ENCODE data around the gene DPYSL3. TPM values are rescaled to one million over a fixed set of nuclear protein-coding genes. Genes with fewer than 3 reads are reported as not detected.

DPYSL3 gene
- total RNA-seq, 8 experiments from 2014 or later, result 131 to 708 (median 333) TPM

DNA sequence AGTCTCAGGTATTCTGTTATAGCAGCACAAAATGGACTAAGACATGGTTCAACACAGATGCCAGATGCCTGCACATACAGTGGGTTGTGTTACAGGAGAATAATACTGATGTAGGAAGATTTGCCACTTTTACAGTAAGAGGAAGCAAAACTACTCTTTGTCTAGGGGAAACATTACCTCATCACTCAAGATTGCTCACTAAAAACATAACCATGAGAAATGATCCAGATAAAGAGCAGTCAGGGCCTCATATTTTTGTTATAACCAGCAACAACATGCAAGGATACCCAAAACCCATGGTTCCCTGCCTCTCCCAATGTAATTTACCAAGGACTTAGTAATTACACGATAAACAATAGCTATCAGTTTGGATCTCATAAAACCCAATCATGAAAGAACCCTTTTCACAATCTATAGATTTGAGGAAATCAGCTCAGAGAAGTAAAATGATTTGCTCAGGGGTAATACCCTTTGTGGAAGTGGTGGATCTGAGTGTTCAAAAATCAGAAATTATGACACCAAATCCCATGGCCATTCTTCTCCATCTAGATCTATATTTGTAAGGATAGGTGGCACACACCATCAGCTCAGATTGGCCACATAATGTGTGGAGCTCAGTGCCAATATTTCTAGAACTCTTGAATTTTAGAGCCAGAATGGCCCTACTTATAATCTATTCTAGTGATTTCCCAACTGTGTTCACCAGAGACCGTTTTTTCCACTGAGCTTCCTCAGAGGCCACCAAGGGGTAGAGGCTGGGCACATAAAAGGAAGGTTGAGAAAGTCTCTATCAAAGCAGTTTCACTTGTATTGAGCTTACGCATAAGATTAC lies 27.8 kb downstream of the DPYSL3 start:
- peak in 2 of 8 experiments; percentile 0 to 3 for ATAC-seq (replicated peaks in 6 of 8)
- peaks cover 32 to 45% of the 10 kb centered on the region in 2 donors for H3K4me1 ChIP-seq (replicated peaks in 1 of 2)
- no peak overlapping the region for H3K27ac ChIP-seq
- H3K4me3 ChIP-seq, result no peak overlapping the region
- in situ Hi-C loops (cut with MboI; ENCODE audit: low pct_unique_long_range_greater_than_20kb in 2 of 9, low sequenced_read_pairs in 9 of 9, unreplicated experiment in 9 of 9), result no loop called here
- WGBS, 10 experiments, result 33 to 100% (median 88%) methylated on average over 1 to 3 of the region's 3 CpGs; no CpG with 5 or more reads in 1 of the 10 experiments

- Histone ChIP-seq H3K27ac (no peak overlapping the region), H3K4me1 (replicated peaks in 1 of 2) (peaks cover 32 to 45% of the 10 kb centered on the region in 2 donors), H3K4me3 (no peak overlapping the region)
- peak in 7 of 8 experiments; percentile 10 to 73 (median 59) for ATAC-seq (replicated peaks in 6 of 8)
- 0 to 86% (median 41%) methylated on average over 1 of the region's 1 CpG; no CpG with 5 or more reads in 6 of the 10 experiments for WGBS, 10 experiments
- in situ Hi-C loops (cut with MboI; ENCODE audit: low pct_unique_long_range_greater_than_20kb in 2 of 9, low sequenced_read_pairs in 9 of 9, unreplicated experiment in 9 of 9), result no loop called here
Observed at GRCh38 chr5:147481376-147481775, 28.5 kb downstream of the DPYSL3 start.

- WGBS, 10 experiments, result 20 to 87% (median 63%) methylated on average over 1 to 6 of the region's 6 CpGs
- peak in 3 of 8 experiments; percentile 14 to 63 (median 17) for ATAC-seq (replicated peaks in 6 of 8)
- in situ Hi-C loops (cut with MboI; ENCODE audit: low pct_unique_long_range_greater_than_20kb in 2 of 9, low sequenced_read_pairs in 9 of 9, unreplicated experiment in 9 of 9), result no loop called here
- Histone ChIP-seq H3K27ac (no peak overlapping the region), H3K4me3 (no peak overlapping the region), H3K4me1 (replicated peaks in 1 of 2) (peaks cover 32 to 42% of the 10 kb centered on the region in 2 donors)
Observed at GRCh38 chr5:147479949-147480348, 29.9 kb downstream of the DPYSL3 start.

DNA sequence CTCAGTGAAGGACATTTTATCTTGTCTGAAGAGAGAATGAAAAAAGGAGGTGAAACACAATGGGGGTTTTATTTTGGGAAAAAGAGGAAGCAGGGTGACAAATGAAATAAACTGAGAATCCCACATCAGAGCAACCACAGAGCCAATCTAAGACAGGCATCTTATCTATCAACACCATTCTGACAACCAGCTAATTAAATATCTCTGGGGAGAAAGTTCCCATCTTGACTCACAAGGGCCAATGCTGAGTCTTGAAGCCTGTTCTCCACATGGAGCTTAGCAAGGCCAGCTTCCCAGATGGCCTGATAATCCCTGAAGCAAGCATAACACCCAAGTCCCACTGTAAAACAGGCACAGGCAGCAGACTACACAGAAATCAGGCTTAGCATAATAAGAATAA lies 30.4 kb downstream of the DPYSL3 start:
- Histone ChIP-seq H3K4me3 (no peak overlapping the region), H3K27ac (no peak overlapping the region), H3K4me1 (replicated peaks in 1 of 2) (peaks cover 27 to 37% of the 10 kb centered on the region in 2 donors)
- no peak for ATAC-seq (replicated peaks in 6 of 8)
- in situ Hi-C loops (cut with MboI; ENCODE audit: low pct_unique_long_range_greater_than_20kb in 2 of 9, low sequenced_read_pairs in 9 of 9, unreplicated experiment in 9 of 9), result no loop called here

DNA sequence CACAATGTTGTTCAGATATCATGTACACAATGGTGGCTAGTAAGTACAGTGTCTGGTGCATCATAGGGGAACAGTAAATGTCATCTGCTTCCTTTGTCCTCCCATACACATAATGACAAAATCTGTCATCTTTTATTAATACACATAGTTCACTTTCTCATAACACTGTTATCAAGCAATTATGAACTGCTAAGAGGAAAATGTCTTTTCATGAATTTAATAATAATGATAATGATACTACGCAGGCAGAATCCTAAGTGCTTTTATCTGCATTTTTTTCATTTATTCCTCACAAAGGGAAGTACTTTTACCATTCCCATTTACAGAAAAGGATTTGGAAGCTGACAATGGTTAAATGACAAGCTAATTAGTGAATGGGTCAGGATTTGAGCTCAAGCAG lies 35.7 kb downstream of the DPYSL3 start:
- H3K4me3 ChIP-seq, result no peak overlapping the region
- ATAC-seq (replicated peaks in 6 of 8), result no peak
- no peak overlapping the region for H3K27ac ChIP-seq
- H3K4me1 ChIP-seq (replicated peaks in 1 of 2), result peaks cover 6 to 14% of the 10 kb centered on the region in 2 donors
- in situ Hi-C loops (cut with MboI; ENCODE audit: low pct_unique_long_range_greater_than_20kb in 2 of 9, low sequenced_read_pairs in 9 of 9, unreplicated experiment in 9 of 9), result loop anchor here in 7 of 9 experiments (25.0 kb wide), 1 partner anchor 88 kb away; no protein-coding TSS in a partner anchor
- 75 to 100% (median 100%) methylated on average over 1 of the region's 1 CpG; no CpG with 5 or more reads in 2 of the 10 experiments for WGBS, 10 experiments

GRCh38 chr5:147472664-147473475 lies 37.0 kb downstream of the DPYSL3 start:
- in situ Hi-C loops (cut with MboI; ENCODE audit: low pct_unique_long_range_greater_than_20kb in 2 of 9, low sequenced_read_pairs in 9 of 9, unreplicated experiment in 9 of 9), result loop anchor here in 7 of 9 experiments (25.0 kb wide), 1 partner anchor 89 kb away; no protein-coding TSS in a partner anchor
- H3K4me3 ChIP-seq, result no peak overlapping the region
- no peak overlapping the region for H3K27ac ChIP-seq
- peak in 6 of 8 experiments; percentile 27 to 91 (median 65) for ATAC-seq (replicated peaks in 6 of 8)
- 19 to 96% (median 62%) methylated on average over 2 to 4 of the region's 4 CpGs for WGBS, 10 experiments
- peaks cover 5 to 11% of the 10 kb centered on the region in 2 donors for H3K4me1 ChIP-seq (replicated peaks in 1 of 2)

DNA sequence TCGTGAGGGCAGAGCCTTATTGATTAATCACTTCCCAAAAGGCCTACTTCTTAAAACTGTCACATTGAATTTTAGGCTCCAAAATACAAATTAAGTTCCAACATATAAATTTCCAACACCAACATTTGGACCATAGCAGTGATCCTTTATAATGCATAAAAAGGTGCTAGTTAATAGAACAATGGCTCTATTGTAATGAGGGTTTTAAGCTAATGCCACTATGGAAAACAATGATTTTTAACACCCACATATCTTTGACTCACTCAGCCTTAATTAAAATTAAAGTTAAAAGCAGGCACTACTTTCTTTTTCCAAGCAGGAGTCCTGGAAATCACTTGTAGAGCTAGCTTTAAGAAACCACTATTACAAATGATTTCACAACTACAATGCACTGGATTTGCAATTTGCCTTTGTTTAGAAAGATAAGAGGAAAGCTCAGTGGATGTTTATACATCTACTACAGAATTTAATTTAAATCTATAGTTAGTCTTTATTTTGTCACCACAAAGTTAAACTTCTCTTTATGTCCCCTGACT lies 41.8 kb downstream of the DPYSL3 start:
- Histone ChIP-seq H3K4me1 (replicated peaks in 1 of 2) (peaks cover 2 to 11% of the 10 kb centered on the region in 2 donors), H3K27ac (no peak overlapping the region), H3K4me3 (no peak overlapping the region)
- in situ Hi-C loops (cut with MboI; ENCODE audit: low pct_unique_long_range_greater_than_20kb in 2 of 9, low sequenced_read_pairs in 9 of 9, unreplicated experiment in 9 of 9), result loop anchor here in 7 of 9 experiments (25.0 kb wide), 1 partner anchor 94 kb away; no protein-coding TSS in a partner anchor
- no peak for ATAC-seq (replicated peaks in 6 of 8)
- 70 to 90% (median 78%) methylated on average over 1 of the region's 1 CpG; no CpG with 5 or more reads in 5 of the 10 experiments for WGBS, 10 experiments

GRCh38 chr5:147466360-147466980 lies 43.4 kb downstream of the DPYSL3 start:
- peak in 1 of 8 experiments; percentile 26 for ATAC-seq (replicated peaks in 6 of 8)
- WGBS, 10 experiments, result 40 to 100% (median 83%) methylated on average over 1 to 6 of the region's 6 CpGs; no CpG with 5 or more reads in 3 of the 10 experiments
- no peak overlapping the region for H3K27ac ChIP-seq
- in situ Hi-C loops (cut with MboI; ENCODE audit: low pct_unique_long_range_greater_than_20kb in 2 of 9, low sequenced_read_pairs in 9 of 9, unreplicated experiment in 9 of 9), result loop anchor here in 7 of 9 experiments (25.0 kb wide), 1 partner anchor 96 kb away; no protein-coding TSS in a partner anchor
- H3K4me3 ChIP-seq, result no peak overlapping the region
- peaks cover 0 to 3% of the 10 kb centered on the region in 2 donors for H3K4me1 ChIP-seq (replicated peaks in 1 of 2)

GRCh38 chr5:147465747-147466146 lies 44.1 kb downstream of the DPYSL3 start:
- no peak for ATAC-seq (replicated peaks in 6 of 8)
- H3K27ac ChIP-seq, result no peak overlapping the region
- H3K4me1 ChIP-seq (replicated peaks in 1 of 2), result peaks cover 0 to 3% of the 10 kb centered on the region in 2 donors
- WGBS, 10 experiments, result 9 to 96% (median 76%) methylated on average over 1 to 3 of the region's 3 CpGs; no CpG with 5 or more reads in 2 of the 10 experiments
- H3K4me3 ChIP-seq, result no peak overlapping the region
- in situ Hi-C loops (cut with MboI; ENCODE audit: low pct_unique_long_range_greater_than_20kb in 2 of 9, low sequenced_read_pairs in 9 of 9, unreplicated experiment in 9 of 9), result loop anchor here in 7 of 9 experiments (25.0 kb wide), 1 partner anchor 97 kb away; no protein-coding TSS in a partner anchor

GRCh38 chr5:147464211-147464610 lies 45.7 kb downstream of the DPYSL3 start:
- peaks cover 0 to 3% of the 10 kb centered on the region in 2 donors for H3K4me1 ChIP-seq (replicated peaks in 1 of 2)
- no peak overlapping the region for H3K4me3 ChIP-seq
- no peak overlapping the region for H3K27ac ChIP-seq
- in situ Hi-C loops (cut with MboI; ENCODE audit: low pct_unique_long_range_greater_than_20kb in 2 of 9, low sequenced_read_pairs in 9 of 9, unreplicated experiment in 9 of 9), result loop anchor here in 7 of 9 experiments (25.0 kb wide), 1 partner anchor 98 kb away; no protein-coding TSS in a partner anchor
- 40 to 100% (median 89%) methylated on average over 1 to 4 of the region's 5 CpGs; no CpG with 5 or more reads in 1 of the 10 experiments for WGBS, 10 experiments
- peak in 4 of 8 experiments; percentile 26 to 52 (median 45) for ATAC-seq (replicated peaks in 6 of 8)

DNA sequence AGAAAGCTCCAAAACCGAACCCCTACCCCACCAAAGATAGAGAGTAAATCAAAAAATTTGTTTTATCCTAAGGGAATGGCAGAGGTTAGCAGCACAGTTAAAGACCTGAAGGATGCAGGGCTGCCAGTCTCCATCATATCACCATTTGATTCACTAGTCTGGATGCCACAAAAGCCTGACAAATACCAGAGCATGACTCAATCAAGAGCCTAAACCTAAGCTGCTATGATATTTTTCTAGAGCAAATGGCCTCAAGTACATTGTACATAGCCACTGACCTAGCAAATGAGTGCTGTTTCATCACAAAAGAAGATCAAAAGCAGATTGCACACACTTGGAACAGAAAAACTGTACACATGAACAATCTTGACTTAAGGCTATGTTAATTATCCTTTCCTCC lies 48.0 kb downstream of the DPYSL3 start:
- no peak for ATAC-seq (replicated peaks in 6 of 8)
- in situ Hi-C loops (cut with MboI; ENCODE audit: low pct_unique_long_range_greater_than_20kb in 2 of 9, low sequenced_read_pairs in 9 of 9, unreplicated experiment in 9 of 9), result loop anchor here in 7 of 9 experiments (25.0 kb wide), 1 partner anchor 100 kb away; no protein-coding TSS in a partner anchor
- no peak overlapping the region for H3K4me3 ChIP-seq

GRCh38 chr5:147460380-147460779 lies 49.5 kb downstream of the DPYSL3 start:
- Histone ChIP-seq H3K4me1 (replicated peaks in 1 of 2) (peaks cover under 1 to 10% of the 10 kb centered on the region in 2 donors), H3K27ac (no peak overlapping the region), H3K4me3 (no peak overlapping the region)
- ATAC-seq (replicated peaks in 6 of 8), result no peak
- WGBS, 10 experiments, result 92 to 100% (median 100%) methylated on average over 1 to 2 of the region's 2 CpGs; no CpG with 5 or more reads in 4 of the 10 experiments
- in situ Hi-C loops (cut with MboI; ENCODE audit: low pct_unique_long_range_greater_than_20kb in 2 of 9, low sequenced_read_pairs in 9 of 9, unreplicated experiment in 9 of 9), result loop anchor here in 7 of 9 experiments (25.0 kb wide), 1 partner anchor 102 kb away; no protein-coding TSS in a partner anchor

More for the DNA sequence above, 48.0 kb downstream of the DPYSL3 start:
- no peak overlapping the region for H3K27ac ChIP-seq
- H3K4me1 ChIP-seq (replicated peaks in 1 of 2), result peaks cover 0 to 3% of the 10 kb centered on the region in 2 donors
- 100% methylated on average over 1 of the region's 1 CpG; no CpG with 5 or more reads in 5 of the 10 experiments for WGBS, 10 experiments

Data from motor neuron (in vitro differentiated cells).